Stimulated activated CD4-positive, alpha-beta T cell treated with anti-CD3 and anti-CD28 coated beads, Interleukin-15, amount 100 ng/mL, for 24 hours (primary cell): ENCODE measurements around the gene RMC1.
"Not testable (repeated sequence)": the region's sequence is repeated elsewhere in the genome, so short reads cannot be mapped to it uniquely, and the experiment has no call there.

Source experiments
- DNase-seq: peaks from one replicate; pipeline ENCODE4 v3.0.0-alpha.2; 2020

Gene RMC1

GRCh38 chr18:23498877-23499276, 4.4 kb upstream of the RMC1 start:
- peak; percentile 78 for DNase-seq

DNA sequence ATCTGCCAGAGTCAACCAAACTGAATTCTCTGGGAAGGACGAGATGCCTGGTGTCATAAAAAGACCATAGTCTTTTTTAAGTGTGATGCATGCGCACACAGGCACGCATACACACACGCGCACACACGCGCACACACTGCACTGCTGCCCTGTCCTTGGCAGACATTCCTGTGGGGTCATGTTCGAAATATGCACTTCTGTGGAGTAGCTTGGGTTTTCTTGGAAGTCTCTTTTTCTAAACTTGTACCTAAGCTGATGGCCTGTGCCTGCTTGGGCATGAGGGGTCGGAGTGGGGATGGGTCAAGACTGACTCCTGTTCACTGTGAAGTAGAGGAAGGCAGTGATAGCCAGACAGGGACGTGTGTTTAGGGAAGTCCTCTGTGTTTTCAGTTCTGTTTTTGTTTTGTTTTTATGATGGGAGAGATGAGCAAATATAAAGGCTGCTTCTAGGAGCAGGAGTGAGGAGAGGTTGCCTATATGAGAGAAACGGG, 4.0 kb upstream of the RMC1 start:
- DNase-seq, result no peak

- no peak for DNase-seq
Observed at GRCh38 chr18:23501626-23502025, 1.7 kb upstream of the RMC1 start.

DNA sequence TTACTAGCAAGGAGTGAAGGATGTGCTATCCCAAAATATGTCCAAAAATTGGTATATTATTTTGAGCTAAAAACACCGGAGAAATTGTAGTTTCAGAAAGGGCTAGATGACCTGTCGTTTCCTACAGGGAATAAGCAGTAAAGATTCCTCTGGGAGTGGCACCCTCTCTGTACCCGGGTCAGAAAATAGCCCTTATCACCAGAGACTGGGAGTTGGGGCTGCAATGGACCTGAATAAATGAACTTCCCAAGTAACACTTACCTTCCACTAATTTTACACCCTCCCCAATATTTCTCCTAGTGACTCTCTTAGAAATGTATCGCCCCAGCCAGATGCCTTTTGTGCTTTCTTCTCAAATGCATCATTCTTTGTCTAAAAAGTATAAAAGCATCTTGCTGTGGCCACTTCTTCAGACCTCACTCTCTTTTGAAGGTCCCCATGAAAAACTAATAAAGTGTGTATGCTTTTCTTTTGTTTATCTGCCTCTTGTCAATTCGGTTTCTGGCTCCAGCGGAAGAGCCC, 734 bp upstream of the RMC1 start:
- DNase-seq, result no peak

- DNase-seq, result peak; percentile 31
Observed at GRCh38 chr18:23503963-23504344, 643 bp downstream of the RMC1 start.

- DNase-seq, result no peak
Observed at GRCh38 chr18:23504720-23505119, 1.4 kb downstream of the RMC1 start.

DNA sequence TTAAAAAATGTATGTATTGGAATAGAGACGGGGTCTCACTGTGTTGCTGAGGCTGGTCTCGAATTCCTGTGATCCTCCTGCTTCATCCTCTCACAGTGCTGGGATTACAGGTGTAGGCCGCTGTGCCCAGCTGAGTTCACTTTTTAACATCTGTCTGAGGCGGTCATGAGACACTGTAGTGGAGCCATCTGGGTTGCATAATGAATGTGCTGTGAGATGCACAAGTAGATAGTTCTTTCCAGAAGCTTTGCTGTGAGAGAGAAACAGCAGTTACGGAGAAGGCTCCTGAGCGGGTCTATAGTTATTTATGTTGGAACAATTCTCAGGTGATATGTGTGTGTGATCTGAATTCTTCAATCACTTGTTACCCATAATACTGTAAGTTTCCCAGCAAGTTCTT, 3.1 kb downstream of the RMC1 start:
- no peak for DNase-seq

DNA sequence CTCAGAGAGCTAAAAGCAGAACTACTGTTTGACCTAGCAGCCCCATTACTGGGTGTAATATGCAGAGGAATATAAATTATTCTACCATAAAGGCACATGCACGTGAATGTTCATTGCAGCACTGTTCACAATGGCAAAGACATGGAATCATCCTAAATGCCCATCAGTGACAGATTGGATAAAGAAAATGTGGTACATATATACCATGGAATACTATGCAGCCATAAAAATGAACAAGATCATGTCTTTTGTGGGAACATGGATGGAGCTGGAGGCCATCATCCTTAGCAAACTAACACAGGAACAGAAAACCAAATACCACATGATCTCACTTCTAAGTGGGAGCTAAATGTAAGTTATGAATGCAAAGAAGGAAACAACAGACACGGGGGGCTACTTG, 7.6 kb downstream of the RMC1 start:
- DNase-seq, result not testable (repeated sequence)

DNA sequence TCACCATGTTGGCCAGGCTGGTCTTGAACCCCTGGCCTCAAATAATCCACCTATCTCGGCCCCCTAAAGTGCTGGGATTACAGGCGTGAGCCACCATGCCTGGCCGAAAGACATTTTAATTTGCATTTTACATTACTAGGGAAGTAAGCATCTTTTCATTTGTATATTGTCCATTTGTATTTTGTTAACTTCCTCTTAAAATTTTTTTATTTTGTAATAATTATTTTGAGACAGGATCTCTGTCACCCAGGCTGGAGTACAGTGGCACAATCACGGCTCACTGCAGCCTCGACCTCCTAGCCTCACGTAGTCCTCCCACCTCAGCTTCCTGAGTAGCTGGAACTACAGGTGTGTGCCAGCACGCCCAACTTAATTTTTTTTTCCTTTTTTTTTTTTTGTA, 8.9 kb downstream of the RMC1 start:
- not testable (repeated sequence) for DNase-seq

DNA sequence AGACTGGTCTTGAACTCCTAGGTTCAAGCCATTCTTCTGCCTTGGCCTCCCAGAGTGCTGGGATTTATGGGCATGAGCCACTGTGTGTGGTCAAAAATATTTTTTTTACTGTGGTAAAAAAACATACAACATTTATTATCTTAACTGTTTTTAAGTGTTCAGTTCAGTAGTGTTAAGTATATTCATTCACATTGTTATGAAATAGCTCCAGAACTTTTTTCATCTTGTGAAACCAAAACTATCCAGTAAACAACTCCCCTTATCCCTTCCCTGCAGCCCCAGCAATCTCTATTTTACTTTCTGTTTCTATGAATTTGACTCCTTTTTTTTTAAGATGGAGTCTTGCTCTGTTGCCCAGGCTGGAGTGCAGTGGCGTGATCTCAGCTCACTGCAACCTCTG, 9.3 kb downstream of the RMC1 start:
- DNase-seq, result no peak

- DNase-seq, result peak; percentile 79
Observed at GRCh38 chr18:23515911-23516546, 12.7 kb downstream of the RMC1 start.

DNA sequence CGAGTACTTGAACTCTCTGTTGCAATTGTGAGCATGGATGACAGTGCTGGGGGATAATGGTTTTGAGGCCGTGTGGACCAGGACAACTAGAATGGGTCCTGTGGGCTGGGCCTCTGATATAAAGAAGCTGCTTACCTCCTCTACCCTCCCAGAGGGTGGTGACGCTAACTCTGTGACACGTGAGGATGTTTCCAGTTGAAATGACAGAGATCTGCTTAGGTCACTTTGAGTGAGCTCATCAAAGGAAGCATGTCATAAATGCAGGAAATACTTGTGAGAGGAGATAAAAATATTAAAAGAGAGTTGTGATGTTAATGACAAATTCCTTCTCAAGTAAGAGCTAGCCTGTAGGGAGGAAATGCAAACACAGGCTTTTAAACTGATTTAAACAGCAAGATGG, 16.4 kb downstream of the RMC1 start:
- no peak for DNase-seq

- DNase-seq, result no peak
Observed at GRCh38 chr18:23521271-23521670, 18.0 kb downstream of the RMC1 start.

- DNase-seq, result no peak
Observed at GRCh38 chr18:23521907-23522306, 18.6 kb downstream of the RMC1 start.

DNA sequence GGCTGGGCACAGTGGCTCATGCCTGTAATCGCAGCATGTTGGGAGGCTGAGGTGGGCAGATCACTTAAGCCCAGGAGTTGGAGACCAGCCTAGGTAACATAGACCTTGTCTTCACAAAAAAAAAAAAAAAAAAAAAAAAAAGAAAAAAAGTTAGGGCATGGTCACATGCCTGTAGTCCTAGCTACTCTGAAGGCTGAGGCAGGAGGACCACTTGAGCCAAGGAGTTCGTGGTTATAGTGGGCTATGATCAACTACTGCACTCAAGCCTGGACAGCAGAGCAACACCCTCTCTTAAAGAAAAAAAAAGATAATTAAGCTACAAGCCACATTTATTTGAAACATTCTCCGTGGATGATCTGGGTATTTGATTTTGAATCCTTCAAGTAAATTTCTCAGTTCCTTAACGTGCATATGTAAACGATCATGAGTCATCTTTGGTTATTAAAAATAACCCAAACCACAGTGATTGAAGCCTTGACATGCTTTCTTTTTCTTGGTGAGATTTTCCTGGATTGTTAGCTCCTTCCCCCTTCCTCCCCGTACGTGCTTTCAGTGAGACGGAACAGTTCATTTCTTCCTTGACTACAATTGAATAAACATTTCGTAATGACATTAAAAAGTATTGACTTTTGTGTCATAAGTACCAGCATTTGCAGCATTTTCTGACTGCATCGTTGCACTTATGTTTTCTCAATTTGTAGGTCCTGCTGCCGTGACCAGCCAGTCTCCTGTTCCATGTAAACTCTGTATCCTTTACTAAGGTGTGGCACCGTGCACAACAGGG, 20.3 kb downstream of the RMC1 start:
- no peak for DNase-seq

DNA sequence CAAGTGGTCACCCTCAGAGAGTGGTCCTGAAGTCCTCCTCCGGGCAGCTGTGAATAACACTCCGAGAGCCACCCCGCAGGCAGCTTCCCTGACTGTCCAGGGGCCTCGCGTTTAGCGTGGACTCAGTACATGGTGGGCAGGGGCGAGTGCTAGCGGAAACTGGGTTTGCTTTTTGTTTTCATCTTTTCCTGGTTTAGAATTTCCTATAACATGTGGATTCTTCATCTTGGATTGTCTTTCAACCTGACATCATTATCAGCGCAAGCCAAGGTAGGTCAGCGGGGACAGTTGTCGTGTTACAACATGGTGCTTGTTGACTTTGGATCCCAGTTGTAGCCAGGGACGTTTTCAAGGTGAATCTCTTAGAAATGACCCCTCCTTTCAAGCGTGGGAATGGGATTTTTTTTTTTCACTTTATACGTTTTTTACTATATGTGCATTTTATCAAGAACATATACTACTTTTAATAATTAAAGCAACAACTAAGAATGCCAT, 20.9 kb downstream of the RMC1 start:
- no peak for DNase-seq

- DNase-seq, result no peak
Observed at GRCh38 chr18:23526501-23527063, 23.3 kb downstream of the RMC1 start.

- no peak for DNase-seq
Observed at GRCh38 chr18:23528580-23529472, 25.5 kb downstream of the RMC1 start.

DNA sequence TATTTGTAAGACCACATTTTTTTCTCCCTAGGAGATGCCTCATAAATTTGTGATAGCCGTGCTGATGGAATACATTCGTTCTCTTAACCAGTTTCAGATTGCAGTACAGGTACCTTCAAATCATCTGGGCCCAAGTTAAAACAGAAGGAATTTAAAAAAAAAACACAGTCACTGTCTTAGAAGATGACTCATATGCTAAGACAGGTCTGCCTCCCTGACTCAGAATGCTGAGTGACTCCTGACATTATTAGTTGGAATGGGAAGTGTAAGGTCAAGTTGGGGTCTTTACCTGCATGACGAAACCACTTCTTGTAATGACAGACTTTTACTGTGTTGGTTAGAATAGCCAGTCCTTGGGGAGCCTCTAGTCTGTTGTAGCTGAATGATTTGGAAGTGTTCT, 26.3 kb downstream of the RMC1 start:
- no peak for DNase-seq

DNA sequence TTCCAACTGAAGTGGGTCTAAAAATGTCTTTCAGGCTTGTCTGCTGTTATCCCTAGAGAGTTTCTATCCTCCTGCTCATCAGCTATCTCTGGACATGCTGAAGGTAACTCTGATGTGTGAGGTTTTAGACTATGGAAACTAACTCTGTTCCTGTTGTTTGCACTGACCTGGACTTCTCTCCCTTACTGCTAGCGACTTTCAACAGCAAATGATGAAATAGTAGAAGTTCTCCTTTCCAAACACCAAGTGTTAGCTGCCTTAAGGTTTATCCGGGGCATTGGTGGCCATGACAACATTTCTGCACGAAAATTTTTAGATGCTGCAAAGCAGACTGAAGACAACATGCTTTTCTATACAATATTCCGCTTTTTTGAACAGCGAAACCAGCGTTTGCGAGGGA, 26.9 kb downstream of the RMC1 start:
- no peak for DNase-seq

GRCh38 chr18:23531912-23532311, 28.6 kb downstream of the RMC1 start:
- DNase-seq, result no peak

DNA sequence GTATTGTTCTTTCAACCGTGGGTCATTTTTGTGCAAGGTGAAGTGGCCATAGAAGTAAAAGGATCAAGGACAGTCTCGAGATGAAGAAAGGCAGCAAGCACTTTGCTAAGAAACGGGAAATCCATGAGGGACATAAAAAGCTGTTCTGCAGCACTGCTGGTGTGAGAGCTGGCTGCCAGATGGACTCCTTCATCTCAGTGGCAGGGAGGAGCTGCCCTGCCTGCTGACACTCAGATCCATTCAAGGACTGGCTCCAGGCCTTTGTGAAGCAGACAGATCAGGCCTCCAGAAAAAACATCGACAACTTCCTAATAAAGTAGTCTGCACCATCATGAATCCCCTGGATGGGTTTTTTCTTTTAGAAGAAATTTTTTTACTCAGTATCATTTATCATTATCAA, 29.5 kb downstream of the RMC1 start:
- DNase-seq, result no peak

GRCh38 chr18:23534276-23534675, 31.0 kb downstream of the RMC1 start:
- DNase-seq, result no peak
